HL-60 (cell line): ENCODE results near the gene LURAP1L.

ENCODE experiments used
- DNase-seq, 2 experiments: peaks; one replicate each; pipeline ENCODE4 v3.0.0-alpha.2; 2010 to 2020; ENCODE audit warnings: low read depth in 1 of 2, low spot score in 1 of 2
- H3K27ac ChIP-seq: fragments of 250-450 bp; sonication (Bioruptor Pico); replicated peaks from 2 replicates; pipeline ENCODE4 v1.5.1; 2020; ENCODE audit warnings: mild to moderate bottlenecking, moderate library complexity
- H3K27me3 ChIP-seq: fragments of 250-450 bp; sonication (Bioruptor Pico); 2 replicates; pipeline ENCODE4 v1.5.1; 2021; ENCODE audit warnings: mild to moderate bottlenecking, moderate library complexity; ENCODE audit not compliant: insufficient read depth, poor library complexity, severe bottlenecking
- H3K4me3 ChIP-seq: replicated peaks from 2 replicates; pipeline ENCODE4 v1.5.1; 2011; ENCODE audit warnings: mild to moderate bottlenecking, control low read depth, low read length; ENCODE audit not compliant: insufficient read depth
- CTCF ChIP-seq: IDR thresholded peaks from one replicate; pipeline ENCODE4 v1.5.1; 2011; ENCODE audit warnings: low read length, control low read depth, inconsistent platforms; ENCODE audit not compliant: insufficient read depth
- GABPA ChIP-seq: IDR thresholded peaks from 2 replicates; pipeline ENCODE4 v1.6.1; 2012; ENCODE audit warnings: low read depth
- POLR2AphosphoS5 ChIP-seq: IDR thresholded peaks from 2 replicates; pipeline ENCODE4 v1.6.1; 2012; ENCODE audit warnings: low read depth
- REST ChIP-seq: IDR thresholded peaks from 2 replicates; pipeline ENCODE4 v1.6.1; 2012; ENCODE audit warnings: low read depth; ENCODE audit not compliant: insufficient replicate concordance
- SPI1 ChIP-seq: IDR thresholded peaks from 2 replicates; pipeline ENCODE4 v1.6.1; 2012; ENCODE audit warnings: low read depth, mild to moderate bottlenecking, borderline replicate concordance

The LURAP1L gene

GRCh38 chr9:12801663-12802062, 26.8 kb downstream of the LURAP1L start:
- TF ChIP-seq GABPA, result no peak
- no peak for TF ChIP-seq SPI1
- no peak for TF ChIP-seq REST
- TF ChIP-seq CTCF, result no peak
- no peak for TF ChIP-seq POLR2AphosphoS5
- Histone ChIP-seq H3K27ac (no peak overlapping the region), H3K27me3 (no peaks in the 10 kb centered on the region), H3K4me3 (no peak overlapping the region)
- DNase-seq, result no peak

- no peak overlapping the region for H3K27ac ChIP-seq
- no peaks in the 10 kb centered on the region for H3K27me3 ChIP-seq
- no peak for DNase-seq
- no peak overlapping the region for H3K4me3 ChIP-seq
- TF ChIP-seq CTCF (no peak), REST (no peak), POLR2AphosphoS5 (no peak), GABPA (no peak), SPI1 (no peak)
Observed at GRCh38 chr9:12802093-12802492, 27.3 kb downstream of the LURAP1L start.

- TF ChIP-seq GABPA, result no peak
- no peak for TF ChIP-seq POLR2AphosphoS5
- no peak for TF ChIP-seq SPI1
- TF ChIP-seq REST, result no peak
- TF ChIP-seq CTCF, result no peak
- H3K27me3 ChIP-seq, result no peaks in the 10 kb centered on the region
- H3K27ac ChIP-seq, result no peak overlapping the region
- H3K4me3 ChIP-seq, result no peak overlapping the region
- no peak for DNase-seq
Observed at GRCh38 chr9:12808569-12808968, 33.7 kb downstream of the LURAP1L start.
